ENCODE data around the gene RAI1. TPM values are rescaled to one million over a fixed set of nuclear protein-coding genes. Genes with fewer than 3 reads are reported as not detected.

Gene RAI1
- total RNA-seq, 1 donor from 2014 or later = 29.2 TPM

GRCh38 chr17:17792551-17793377 is 111.5 kb downstream of the RAI1 start:
- Histone ChIP-seq H3K36me3 (peaks cover 0 to 43% of the 10 kb centered on the region in 2 donors), H3K9me3 (no peaks in the 10 kb centered on the region), H3K27me3 (no peaks in the 10 kb centered on the region), H3K4me1 (peaks cover 41% of the 10 kb centered on the region), H3K27ac (peak overlapping the region; percentile 77), H3K4me3 (peak overlapping the region in 1 of 2 donors; percentile 29)
- TF ChIP-seq POLR2A (IDR thresholded peaks at IDR 0.05) (no peak), POLR2AphosphoS5 (IDR thresholded peaks at IDR 0.05; ENCODE audit: insufficient read depth in 1 of 2, low read depth in 1 of 2) (no peak)
- TF ChIP-seq, protein P1, sequence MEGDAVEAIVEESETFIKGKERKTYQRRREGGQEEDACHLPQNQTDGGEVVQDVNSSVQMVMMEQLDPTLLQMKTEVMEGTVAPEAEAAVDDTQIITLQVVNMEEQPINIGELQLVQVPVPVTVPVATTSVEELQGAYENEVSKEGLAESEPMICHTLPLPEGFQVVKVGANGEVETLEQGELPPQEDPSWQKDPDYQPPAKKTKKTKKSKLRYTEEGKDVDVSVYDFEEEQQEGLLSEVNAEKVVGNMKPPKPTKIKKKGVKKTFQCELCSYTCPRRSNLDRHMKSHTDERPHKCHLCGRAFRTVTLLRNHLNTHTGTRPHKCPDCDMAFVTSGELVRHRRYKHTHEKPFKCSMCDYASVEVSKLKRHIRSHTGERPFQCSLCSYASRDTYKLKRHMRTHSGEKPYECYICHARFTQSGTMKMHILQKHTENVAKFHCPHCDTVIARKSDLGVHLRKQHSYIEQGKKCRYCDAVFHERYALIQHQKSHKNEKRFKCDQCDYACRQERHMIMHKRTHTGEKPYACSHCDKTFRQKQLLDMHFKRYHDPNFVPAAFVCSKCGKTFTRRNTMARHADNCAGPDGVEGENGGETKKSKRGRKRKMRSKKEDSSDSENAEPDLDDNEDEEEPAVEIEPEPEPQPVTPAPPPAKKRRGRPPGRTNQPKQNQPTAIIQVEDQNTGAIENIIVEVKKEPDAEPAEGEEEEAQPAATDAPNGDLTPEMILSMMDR (IDR thresholded peaks at IDR 0.05) = no peak
- intact Hi-C loops (cut with DNase I) = no loop called here
- DNase-seq (ENCODE audit: extremely low spot score in 2 of 2) = no peak

DNA sequence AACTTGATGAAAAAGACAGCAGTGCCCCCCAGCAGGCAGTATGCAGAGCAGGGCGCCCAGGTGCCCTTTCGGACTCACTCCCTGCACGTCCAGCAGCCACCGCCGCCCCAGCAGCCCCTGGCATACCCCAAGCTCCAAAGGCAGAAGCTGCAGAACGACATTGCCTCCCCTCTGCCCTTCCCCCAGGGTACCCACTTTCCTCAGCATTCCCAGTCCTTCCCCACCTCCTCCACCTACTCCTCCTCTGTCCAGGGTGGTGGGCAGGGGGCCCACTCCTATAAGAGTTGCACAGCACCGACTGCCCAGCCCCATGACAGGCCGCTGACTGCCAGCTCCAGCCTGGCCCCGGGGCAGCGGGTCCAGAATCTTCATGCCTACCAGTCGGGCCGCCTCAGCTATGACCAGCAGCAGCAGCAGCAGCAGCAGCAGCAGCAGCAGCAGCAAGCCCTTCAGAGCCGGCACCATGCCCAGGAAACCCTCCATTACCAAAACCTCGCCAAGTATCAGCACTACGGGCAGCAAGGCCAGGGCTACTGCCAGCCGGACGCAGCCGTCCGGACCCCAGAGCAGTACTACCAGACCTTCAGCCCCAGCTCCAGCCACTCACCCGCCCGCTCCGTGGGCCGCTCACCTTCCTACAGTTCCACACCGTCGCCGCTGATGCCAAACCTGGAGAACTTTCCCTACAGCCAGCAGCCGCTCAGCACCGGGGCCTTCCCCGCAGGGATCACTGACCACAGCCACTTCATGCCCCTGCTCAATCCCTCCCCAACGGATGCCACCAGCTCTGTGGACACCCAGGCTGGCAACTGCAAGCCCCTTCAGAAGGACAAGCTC is 112.3 kb downstream of the RAI1 start:
- no peaks in the 10 kb centered on the region for H3K27me3 ChIP-seq
- H3K36me3 ChIP-seq = peaks cover 0 to 51% of the 10 kb centered on the region in 2 donors
- no peaks in the 10 kb centered on the region for H3K9me3 ChIP-seq
- peaks cover 41% of the 10 kb centered on the region for H3K4me1 ChIP-seq
- no peak overlapping the region for H3K27ac ChIP-seq
- DNase-seq (ENCODE audit: extremely low spot score in 2 of 2) = no peak
- intact Hi-C loops (cut with DNase I) = no loop called here
- no peak overlapping the region for H3K4me3 ChIP-seq
- TF ChIP-seq POLR2A (IDR thresholded peaks at IDR 0.05) = no peak
- TF ChIP-seq, protein P1 (IDR thresholded peaks at IDR 0.05) = no peak
- no peak for TF ChIP-seq POLR2AphosphoS5 (IDR thresholded peaks at IDR 0.05; ENCODE audit: insufficient read depth in 1 of 2, low read depth in 1 of 2)

DNA sequence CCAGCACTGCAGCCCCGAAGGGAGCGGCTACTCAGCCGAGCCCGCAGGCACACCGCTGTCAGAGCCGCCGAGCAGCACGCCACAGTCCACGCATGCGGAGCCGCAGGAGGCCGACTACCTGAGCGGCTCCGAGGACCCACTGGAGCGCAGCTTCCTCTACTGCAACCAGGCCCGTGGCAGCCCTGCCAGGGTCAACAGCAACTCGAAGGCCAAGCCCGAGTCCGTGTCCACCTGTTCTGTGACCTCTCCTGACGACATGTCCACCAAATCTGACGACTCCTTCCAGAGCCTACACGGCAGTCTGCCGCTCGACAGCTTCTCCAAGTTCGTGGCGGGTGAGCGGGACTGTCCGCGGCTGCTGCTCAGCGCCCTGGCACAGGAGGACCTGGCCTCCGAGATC is 113.1 kb downstream of the RAI1 start:
- DNase-seq (ENCODE audit: extremely low spot score in 2 of 2) = no peak
- H3K27ac ChIP-seq = no peak overlapping the region
- peak in 1 of 2 donors; percentile 19 for TF ChIP-seq POLR2AphosphoS5 (IDR thresholded peaks at IDR 0.05; ENCODE audit: insufficient read depth in 1 of 2, low read depth in 1 of 2)
- no peak for TF ChIP-seq POLR2A (IDR thresholded peaks at IDR 0.05)
- H3K27me3 ChIP-seq = no peaks in the 10 kb centered on the region
- H3K36me3 ChIP-seq = peaks cover 0 to 52% of the 10 kb centered on the region in 2 donors
- H3K4me1 ChIP-seq = peaks cover 41% of the 10 kb centered on the region
- no peak overlapping the region for H3K4me3 ChIP-seq
- intact Hi-C loops (cut with DNase I) = no loop called here
- H3K9me3 ChIP-seq = no peaks in the 10 kb centered on the region

DNA sequence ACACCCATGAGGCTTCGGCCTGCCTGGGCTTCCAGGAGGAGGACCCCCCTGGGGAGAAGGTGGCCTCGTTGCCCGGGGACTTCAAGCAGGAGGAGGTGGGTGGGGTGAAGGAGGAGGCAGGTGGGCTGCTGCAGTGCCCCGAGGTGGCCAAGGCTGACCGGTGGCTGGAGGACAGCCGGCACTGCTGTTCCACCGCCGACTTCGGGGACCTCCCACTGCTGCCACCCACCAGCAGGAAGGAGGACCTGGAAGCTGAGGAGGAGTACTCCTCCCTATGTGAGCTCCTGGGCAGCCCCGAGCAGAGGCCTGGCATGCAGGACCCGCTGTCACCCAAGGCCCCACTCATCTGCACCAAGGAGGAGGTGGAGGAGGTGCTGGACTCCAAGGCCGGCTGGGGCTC is 114.0 kb downstream of the RAI1 start:
- H3K27ac ChIP-seq = no peak overlapping the region
- H3K9me3 ChIP-seq = no peaks in the 10 kb centered on the region
- peaks cover 32% of the 10 kb centered on the region for H3K4me1 ChIP-seq
- DNase-seq (ENCODE audit: extremely low spot score in 2 of 2) = no peak
- H3K27me3 ChIP-seq = no peaks in the 10 kb centered on the region
- intact Hi-C loops (cut with DNase I) = no loop called here
- no peak overlapping the region for H3K4me3 ChIP-seq
- TF ChIP-seq POLR2A (IDR thresholded peaks at IDR 0.05) (no peak), POLR2AphosphoS5 (IDR thresholded peaks at IDR 0.05; ENCODE audit: insufficient read depth in 1 of 2, low read depth in 1 of 2) (no peak)
- TF ChIP-seq, protein P1 (IDR thresholded peaks at IDR 0.05) = no peak
- H3K36me3 ChIP-seq = peaks cover 0 to 52% of the 10 kb centered on the region in 2 donors

DNA sequence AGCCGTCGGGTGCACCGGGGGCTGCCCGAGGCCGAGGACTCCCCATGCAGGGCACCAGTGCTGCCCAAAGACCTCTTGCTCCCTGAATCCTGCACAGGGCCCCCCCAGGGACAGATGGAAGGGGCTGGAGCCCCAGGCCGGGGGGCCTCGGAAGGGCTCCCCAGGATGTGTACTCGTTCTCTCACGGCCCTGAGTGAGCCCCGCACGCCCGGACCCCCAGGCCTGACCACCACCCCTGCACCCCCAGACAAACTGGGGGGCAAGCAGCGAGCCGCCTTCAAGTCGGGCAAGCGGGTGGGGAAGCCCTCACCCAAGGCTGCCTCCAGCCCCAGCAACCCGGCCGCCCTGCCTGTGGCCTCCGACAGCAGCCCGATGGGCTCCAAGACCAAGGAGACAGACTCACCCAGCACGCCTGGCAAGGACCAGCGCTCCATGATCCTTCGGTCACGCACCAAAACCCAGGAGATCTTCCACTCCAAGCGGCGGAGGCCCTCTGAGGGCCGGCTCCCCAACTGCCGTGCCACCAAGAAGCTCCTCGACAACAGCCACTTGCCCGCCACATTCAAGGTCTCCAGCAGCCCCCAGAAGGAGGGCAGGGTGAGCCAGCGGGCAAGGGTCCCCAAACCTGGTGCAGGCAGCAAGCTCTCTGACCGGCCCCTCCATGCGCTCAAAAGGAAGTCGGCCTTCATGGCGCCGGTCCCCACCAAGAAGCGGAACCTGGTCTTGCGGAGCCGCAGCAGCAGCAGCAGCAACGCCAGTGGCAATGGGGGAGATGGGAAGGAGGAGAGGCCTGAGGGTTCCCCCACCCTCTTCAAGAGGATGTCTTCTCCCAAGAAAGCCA is 114.9 kb downstream of the RAI1 start:
- Histone ChIP-seq H3K4me1 (peaks cover 23% of the 10 kb centered on the region), H3K36me3 (peaks cover 0 to 52% of the 10 kb centered on the region in 2 donors), H3K4me3 (no peak overlapping the region), H3K27ac (no peak overlapping the region), H3K9me3 (no peaks in the 10 kb centered on the region), H3K27me3 (no peaks in the 10 kb centered on the region)
- DNase-seq (ENCODE audit: extremely low spot score in 2 of 2) = no peak
- intact Hi-C loops (cut with DNase I) = no loop called here
- TF ChIP-seq POLR2AphosphoS5 (IDR thresholded peaks at IDR 0.05; ENCODE audit: insufficient read depth in 1 of 2, low read depth in 1 of 2) (no peak), POLR2A (IDR thresholded peaks at IDR 0.05) (no peak)
- TF ChIP-seq, protein P1 (IDR thresholded peaks at IDR 0.05) = no peak
